Measurements from ENCODE around the gene POMT1. TPM values are rescaled to one million over a fixed set of nuclear protein-coding genes. Genes with fewer than 3 reads are reported as not detected.
"Not testable (repeated sequence)": the region's sequence is repeated elsewhere in the genome, so short reads cannot be mapped to it uniquely, and the experiment has no call there.

Gene POMT1
- total RNA-seq, 1 donor from 2014 or later = 46.9 TPM

DNA sequence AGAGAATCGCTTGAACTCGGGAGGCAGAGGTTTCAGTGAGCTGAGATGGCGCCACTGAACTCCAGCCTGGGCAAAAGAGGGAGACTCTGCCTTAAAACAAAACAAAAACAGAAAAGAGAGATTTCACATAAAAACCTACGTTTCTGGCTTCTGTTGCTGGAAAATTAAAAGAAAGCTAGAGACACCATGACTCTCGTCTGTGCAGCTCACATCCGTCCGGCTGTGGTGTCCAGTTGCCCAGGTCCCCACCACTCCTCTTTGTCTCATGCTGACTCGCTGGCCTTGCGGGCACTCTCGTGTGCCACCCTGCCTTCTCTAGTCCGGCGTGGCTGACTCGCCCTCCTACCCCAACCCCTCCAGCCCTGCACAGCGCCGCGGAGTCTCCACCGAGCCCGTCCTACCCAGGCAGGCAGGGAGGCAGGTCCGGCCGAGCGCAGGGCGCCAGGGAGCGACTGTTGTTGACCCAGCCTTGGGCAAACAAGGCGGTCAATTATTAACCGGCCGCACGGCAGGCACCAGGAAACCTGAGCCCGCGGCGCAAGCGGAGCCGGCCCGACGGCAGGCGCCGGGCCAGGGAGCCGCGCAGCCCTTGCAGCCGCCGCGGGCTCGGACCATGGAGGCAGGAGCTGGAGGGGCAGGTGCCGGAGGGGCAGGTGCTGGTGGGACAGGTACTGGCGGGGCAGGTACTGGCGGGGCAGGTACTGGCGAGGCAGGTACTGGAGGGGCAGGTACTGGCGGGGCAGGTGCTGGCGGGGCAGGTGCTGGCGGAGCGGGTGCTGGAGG is 42.5 kb downstream of the POMT1 start, which contains the start of gene PRRT1B:
TSS of gene PRRT1B (plus strand) at position 521 of the 783 bp plus-strand sequence. CDS start at position 614, 93 bp downstream.
- peaks cover 7% of the 10 kb centered on the region for H3K36me3 Mint-ChIP-seq (ENCODE audit: low read depth)
- no peak within 1 kb of the TSS for H3K27ac Mint-ChIP-seq
- H3K4me1 Mint-ChIP-seq (ENCODE audit: low read depth) = peaks cover 7% of the 10 kb centered on the region
- H3K4me3 Mint-ChIP-seq (ENCODE audit: low read depth) = no peak within 1 kb of the TSS
- intact Hi-C loops (cut with micrococcal nuclease) = no loop called here
- no peak for DNase-seq (ENCODE audit: low spot score)
- H3K27me3 Mint-ChIP-seq (ENCODE audit: low read depth) = peaks cover 54% of the 10 kb centered on the region
- peaks cover 19% of the 10 kb centered on the region for H3K9me3 Mint-ChIP-seq

DNA sequence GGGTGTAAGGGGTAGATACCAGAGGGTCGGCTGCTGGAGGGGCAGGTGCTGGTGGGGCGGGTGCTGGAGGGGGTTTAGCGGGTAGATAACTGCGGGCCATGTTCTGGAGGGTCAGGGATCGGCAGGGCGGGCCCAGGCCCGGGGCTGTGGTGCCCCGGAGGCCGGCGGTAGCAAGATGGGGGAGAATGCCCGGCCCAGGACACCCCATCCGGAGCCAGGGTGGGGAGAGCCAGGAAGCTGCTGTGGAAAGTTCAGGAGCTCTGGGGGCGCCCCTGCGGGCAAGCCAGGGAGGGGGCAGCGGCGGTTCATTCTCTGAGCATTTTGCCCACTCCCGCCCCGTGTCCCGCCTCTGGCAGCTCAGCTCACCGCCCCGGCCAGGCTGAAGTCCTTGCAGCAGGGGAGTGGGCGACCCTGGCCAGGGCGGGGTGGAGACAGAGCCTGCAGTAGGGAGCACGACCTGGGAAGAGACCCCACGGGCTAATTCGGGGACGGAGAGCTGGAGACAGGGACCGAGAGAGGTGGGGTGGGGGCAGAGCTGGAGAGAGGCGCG is 43.1 kb downstream of the POMT1 start:
- DNase-seq (ENCODE audit: low spot score) = no peak
- Mint-ChIP-seq H3K9me3 (peaks cover 19% of the 10 kb centered on the region), H3K27ac (no peak overlapping the region), H3K27me3 (ENCODE audit: low read depth) (peaks cover 59% of the 10 kb centered on the region), H3K4me1 (ENCODE audit: low read depth) (peaks cover 5% of the 10 kb centered on the region), H3K4me3 (ENCODE audit: low read depth) (no peak overlapping the region), H3K36me3 (ENCODE audit: low read depth) (peaks cover 7% of the 10 kb centered on the region)
- intact Hi-C loops (cut with micrococcal nuclease) = no loop called here

GRCh38 chr9:131546336-131547084 is 43.8 kb downstream of the POMT1 start:
- Mint-ChIP-seq H3K4me1 (ENCODE audit: low read depth) (peaks cover 5% of the 10 kb centered on the region), H3K27me3 (ENCODE audit: low read depth) (peaks cover 62% of the 10 kb centered on the region), H3K27ac (no peak overlapping the region), H3K36me3 (ENCODE audit: low read depth) (peaks cover 7% of the 10 kb centered on the region), H3K4me3 (ENCODE audit: low read depth) (peak overlapping the region; percentile 49), H3K9me3 (peaks cover 19% of the 10 kb centered on the region)
- DNase-seq (ENCODE audit: low spot score) = no peak
- intact Hi-C loops (cut with micrococcal nuclease) = no loop called here

DNA sequence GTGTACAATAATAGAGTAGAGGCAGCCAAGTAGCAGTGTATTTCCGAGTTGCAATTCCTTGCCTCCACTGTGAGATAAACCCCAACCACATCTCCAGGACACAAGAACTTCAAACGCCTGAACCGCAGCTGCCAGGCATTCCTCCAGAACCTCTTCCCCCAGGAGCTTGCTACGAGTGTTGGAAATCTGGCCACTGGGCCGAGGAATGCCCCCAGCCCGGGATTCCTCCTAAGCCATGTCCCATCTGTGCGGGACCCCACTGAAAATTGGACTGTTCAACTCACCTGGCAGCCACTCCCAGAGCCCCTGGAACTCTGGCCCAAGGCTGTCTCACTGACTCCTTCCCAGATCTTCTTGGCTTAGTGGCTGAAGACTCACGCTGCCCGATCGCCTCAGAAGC is 46.5 kb downstream of the POMT1 start:
- DNase-seq (ENCODE audit: low spot score); intact Hi-C loops (cut with micrococcal nuclease); H3K9me3 Mint-ChIP-seq; H3K4me1 Mint-ChIP-seq (ENCODE audit: low read depth); H3K36me3 Mint-ChIP-seq (ENCODE audit: low read depth); H3K4me3 Mint-ChIP-seq (ENCODE audit: low read depth); H3K27ac Mint-ChIP-seq: not testable (repeated sequence)
- H3K27me3 Mint-ChIP-seq (ENCODE audit: low read depth) = peaks cover 72% of the 10 kb centered on the region

GRCh38 chr9:131550465-131550864 is 47.7 kb downstream of the POMT1 start:
- DNase-seq (ENCODE audit: low spot score); H3K36me3 Mint-ChIP-seq (ENCODE audit: low read depth); H3K4me3 Mint-ChIP-seq (ENCODE audit: low read depth); H3K4me1 Mint-ChIP-seq (ENCODE audit: low read depth); H3K9me3 Mint-ChIP-seq; intact Hi-C loops (cut with micrococcal nuclease); H3K27ac Mint-ChIP-seq: not testable (repeated sequence)
- peaks cover 69% of the 10 kb centered on the region for H3K27me3 Mint-ChIP-seq (ENCODE audit: low read depth)

- H3K9me3 Mint-ChIP-seq = no peaks in the 10 kb centered on the region
- intact Hi-C loops (cut with micrococcal nuclease) = no loop called here
- H3K36me3 Mint-ChIP-seq (ENCODE audit: low read depth) = no peaks in the 10 kb centered on the region
- no peak overlapping the region for H3K4me3 Mint-ChIP-seq (ENCODE audit: low read depth)
- peaks cover 5% of the 10 kb centered on the region for H3K4me1 Mint-ChIP-seq (ENCODE audit: low read depth)
- no peak for DNase-seq (ENCODE audit: low spot score)
- H3K27me3 Mint-ChIP-seq (ENCODE audit: low read depth) = peaks cover 76% of the 10 kb centered on the region
- H3K27ac Mint-ChIP-seq = no peak overlapping the region
Measured at GRCh38 chr9:131552030-131552429, 49.3 kb downstream of the POMT1 start.

GRCh38 chr9:131554087-131554842 is 51.5 kb downstream of the POMT1 start:
- intact Hi-C loops (cut with micrococcal nuclease) = no loop called here
- Mint-ChIP-seq H3K4me1 (ENCODE audit: low read depth) (no peaks in the 10 kb centered on the region), H3K27me3 (ENCODE audit: low read depth) (peaks cover 54% of the 10 kb centered on the region), H3K36me3 (ENCODE audit: low read depth) (no peaks in the 10 kb centered on the region), H3K4me3 (ENCODE audit: low read depth) (no peak overlapping the region), H3K9me3 (no peaks in the 10 kb centered on the region), H3K27ac (no peak overlapping the region)
- no peak for DNase-seq (ENCODE audit: low spot score)

- H3K27ac Mint-ChIP-seq = no peak overlapping the region
- no peak for DNase-seq (ENCODE audit: low spot score)
- no peak overlapping the region for H3K4me3 Mint-ChIP-seq (ENCODE audit: low read depth)
- intact Hi-C loops (cut with micrococcal nuclease) = no loop called here
- no peaks in the 10 kb centered on the region for H3K4me1 Mint-ChIP-seq (ENCODE audit: low read depth)
- H3K9me3 Mint-ChIP-seq = no peaks in the 10 kb centered on the region
- no peaks in the 10 kb centered on the region for H3K36me3 Mint-ChIP-seq (ENCODE audit: low read depth)
- H3K27me3 Mint-ChIP-seq (ENCODE audit: low read depth) = peaks cover 47% of the 10 kb centered on the region
Measured at GRCh38 chr9:131554843-131555351, 52.2 kb downstream of the POMT1 start.

DNA sequence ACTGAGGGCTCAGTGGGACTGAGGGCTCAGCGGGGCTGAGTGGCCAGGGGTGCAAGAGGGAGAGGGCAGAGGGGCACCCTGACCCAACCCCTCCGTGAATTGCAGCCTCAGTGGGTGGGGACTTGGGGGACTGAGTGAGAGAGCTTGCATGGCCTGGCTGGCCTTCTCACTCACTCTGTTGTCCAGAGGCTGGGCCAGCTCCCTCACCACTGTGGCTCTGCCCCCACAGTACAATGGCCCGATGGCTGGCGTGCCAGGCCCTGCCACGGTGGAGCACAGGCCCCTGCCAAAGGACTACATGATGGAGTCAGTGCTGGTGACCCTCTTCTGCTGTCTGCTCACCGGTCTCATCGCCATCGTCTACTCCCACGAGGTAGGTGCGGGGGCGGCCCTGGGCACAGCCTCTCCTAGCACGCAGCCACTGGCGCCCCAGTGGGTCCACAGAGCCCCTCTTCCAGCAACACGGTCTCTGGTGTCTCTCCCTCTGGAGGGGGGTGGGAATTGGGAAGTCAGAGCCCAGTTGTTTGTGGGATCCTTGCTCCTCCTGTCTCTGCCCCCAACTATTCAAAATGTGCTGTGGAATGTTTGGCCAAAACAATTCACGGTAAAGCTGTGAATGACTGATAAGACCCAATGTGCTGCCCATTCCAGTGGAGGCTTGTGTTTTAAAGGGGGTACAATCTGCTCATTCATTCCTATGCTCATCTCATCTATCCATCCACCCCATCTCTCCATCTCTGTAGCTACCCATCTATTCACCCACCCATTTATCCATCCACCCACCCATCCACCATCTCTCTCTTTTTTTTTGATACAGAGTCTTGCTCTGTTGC is 53.3 kb downstream of the POMT1 start:
- H3K9me3 Mint-ChIP-seq = no peaks in the 10 kb centered on the region
- H3K27me3 Mint-ChIP-seq (ENCODE audit: low read depth) = peaks cover 39% of the 10 kb centered on the region
- intact Hi-C loops (cut with micrococcal nuclease) = no loop called here
- H3K4me1 Mint-ChIP-seq (ENCODE audit: low read depth) = no peaks in the 10 kb centered on the region
- H3K36me3 Mint-ChIP-seq (ENCODE audit: low read depth) = no peaks in the 10 kb centered on the region
- DNase-seq (ENCODE audit: low spot score) = no peak
- no peak overlapping the region for H3K27ac Mint-ChIP-seq
- no peak overlapping the region for H3K4me3 Mint-ChIP-seq (ENCODE audit: low read depth)

DNA sequence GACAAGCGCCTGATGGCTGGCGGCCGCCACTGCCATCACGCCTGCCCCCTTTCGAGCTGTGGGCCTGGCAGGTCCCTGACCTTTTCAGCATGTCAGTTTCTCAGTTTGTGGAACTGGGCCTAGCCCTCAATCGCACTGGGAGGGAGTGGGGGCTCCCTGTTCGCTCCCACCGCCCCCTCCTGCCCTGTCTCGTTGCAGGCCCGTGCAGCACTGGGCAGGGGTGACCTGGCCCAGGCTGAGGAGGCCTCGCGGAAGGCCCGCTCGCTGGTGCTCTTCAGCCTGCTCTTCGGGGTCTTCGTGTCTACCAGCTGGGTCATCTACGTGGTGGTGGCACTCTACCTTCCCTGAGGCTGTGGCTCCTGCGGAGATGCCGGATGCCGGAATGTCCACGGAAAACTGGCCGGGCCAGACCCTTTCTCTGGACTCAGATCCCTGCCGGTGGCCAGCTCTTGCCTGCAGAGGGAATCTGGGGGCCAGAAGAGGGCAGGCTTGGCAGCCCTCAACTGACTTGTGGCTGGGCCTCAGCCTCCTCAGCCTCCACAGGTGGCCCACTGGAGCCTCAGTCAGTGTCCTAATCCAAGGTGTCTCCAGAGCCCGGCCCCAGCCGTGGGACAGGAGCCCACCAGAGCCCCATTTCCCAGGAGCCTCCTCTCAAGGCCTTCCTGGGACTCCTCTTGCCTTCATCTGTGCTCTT is 55.3 kb downstream of the POMT1 start:
- Mint-ChIP-seq H3K9me3 (no peaks in the 10 kb centered on the region), H3K36me3 (ENCODE audit: low read depth) (peaks cover 3% of the 10 kb centered on the region), H3K27ac (no peak overlapping the region), H3K27me3 (ENCODE audit: low read depth) (peaks cover 28% of the 10 kb centered on the region), H3K4me3 (ENCODE audit: low read depth) (no peak overlapping the region), H3K4me1 (ENCODE audit: low read depth) (no peaks in the 10 kb centered on the region)
- intact Hi-C loops (cut with micrococcal nuclease) = no loop called here
- DNase-seq (ENCODE audit: low spot score) = no peak

DNA sequence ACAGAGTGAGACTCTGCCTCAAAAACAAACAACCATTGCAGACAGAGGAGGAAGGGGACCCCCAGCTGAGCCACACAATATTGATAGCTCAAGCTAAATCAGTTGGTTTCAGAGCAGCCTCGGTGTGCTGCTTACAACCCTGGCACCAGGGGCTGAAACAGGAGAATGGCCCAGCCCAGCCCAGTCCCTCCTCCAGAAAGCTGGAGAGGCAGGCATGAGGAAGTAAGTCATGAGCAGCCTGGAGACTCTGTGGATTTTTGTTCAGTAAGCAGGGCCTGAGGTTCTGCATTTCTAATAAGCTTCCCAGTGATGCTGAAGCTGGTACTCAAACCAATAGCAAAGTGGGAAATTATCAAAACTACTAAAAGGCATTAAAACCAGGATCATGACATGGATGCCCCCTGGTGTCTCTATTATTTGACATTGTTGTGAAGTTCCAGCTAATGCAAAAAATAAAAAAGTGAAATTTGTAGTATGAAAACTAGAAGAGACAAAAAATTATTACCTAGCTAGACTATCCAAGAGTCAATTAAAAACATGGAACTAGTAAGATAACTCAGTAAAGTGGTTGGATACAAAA is 56.8 kb downstream of the POMT1 start:
- Mint-ChIP-seq H3K36me3 (ENCODE audit: low read depth) (peaks cover 3% of the 10 kb centered on the region), H3K4me3 (ENCODE audit: low read depth) (no peak overlapping the region), H3K4me1 (ENCODE audit: low read depth) (no peaks in the 10 kb centered on the region), H3K27ac (no peak overlapping the region), H3K9me3 (no peaks in the 10 kb centered on the region), H3K27me3 (ENCODE audit: low read depth) (peaks cover 19% of the 10 kb centered on the region)
- intact Hi-C loops (cut with micrococcal nuclease) = no loop called here
- no peak for DNase-seq (ENCODE audit: low spot score)

All from activated T-helper 2 cell treated with anti-CD3 and anti-CD28 coated beads, Interferon-gamma antibody, Interleukin-2, Interleukin-4, amounts not matched to agents 10 μg/mL and 5 μg/mL and 100 μg/mL, durations not matched to agents 14 hours and 24 hours and 36 hours (primary cell).